Retina (tissue), 1 donor: Measurements from ENCODE around the gene CPN1.
A peak's percentile ranks its signal among the peaks of the same experiment; 100 is the strongest.
"Not testable (repeated sequence)": the region's sequence is repeated elsewhere in the genome, so short reads cannot be mapped to it uniquely, and the experiment has no call there.

Source experiments
- DNase-seq: peaks from one replicate; pipeline ENCODE4 v3.0.0-alpha.2; 2016

CPN1 gene

DNA sequence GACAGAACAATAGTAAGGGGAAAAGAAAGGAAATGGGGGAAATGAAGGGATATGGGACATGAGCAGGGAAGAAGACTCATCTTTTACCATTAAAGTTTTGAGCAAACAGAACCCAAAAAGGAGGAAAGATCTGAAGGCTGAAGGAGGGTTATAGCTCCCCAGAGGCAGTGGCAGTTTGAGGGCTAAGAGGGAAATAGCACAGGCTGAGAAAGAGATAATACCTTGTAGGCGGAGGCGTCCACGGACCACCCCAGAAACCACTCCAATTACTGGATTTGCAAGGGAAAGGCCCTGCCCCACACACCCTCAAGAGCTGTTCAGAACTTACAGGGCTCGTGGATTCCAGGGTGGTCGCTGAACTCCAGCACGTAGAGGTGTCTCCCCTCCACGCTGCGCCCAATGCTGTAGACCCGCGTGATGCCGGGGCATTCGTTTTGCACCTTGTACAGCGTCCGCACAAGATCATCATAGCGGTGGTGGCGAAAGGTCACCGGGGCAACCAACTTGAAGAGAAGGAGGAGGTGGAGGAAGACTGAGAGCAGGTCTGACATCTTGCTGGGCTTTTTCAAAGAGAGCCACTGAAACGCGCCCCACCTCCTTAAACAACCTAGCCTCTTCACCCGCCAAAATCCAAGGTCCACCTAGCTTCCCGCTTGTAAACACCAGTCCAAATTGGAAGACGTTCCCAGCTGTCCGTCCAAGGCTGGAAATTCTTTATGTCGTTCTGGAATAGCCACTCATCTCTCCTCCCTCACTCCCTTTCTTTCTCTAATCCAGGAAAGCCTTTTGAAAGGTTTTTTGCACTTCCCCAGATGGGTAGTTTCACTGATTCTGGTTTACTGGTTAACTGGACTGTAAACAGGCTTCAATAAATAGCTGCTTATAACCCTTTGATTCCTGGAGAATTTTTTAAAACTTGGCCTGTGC lies at the start of gene CPN1:
CPN1 (minus strand) TSS at position 795 of the 927 bp plus-strand sequence; CDS start at position 551, 244 bp downstream.
- no peak for DNase-seq

DNA sequence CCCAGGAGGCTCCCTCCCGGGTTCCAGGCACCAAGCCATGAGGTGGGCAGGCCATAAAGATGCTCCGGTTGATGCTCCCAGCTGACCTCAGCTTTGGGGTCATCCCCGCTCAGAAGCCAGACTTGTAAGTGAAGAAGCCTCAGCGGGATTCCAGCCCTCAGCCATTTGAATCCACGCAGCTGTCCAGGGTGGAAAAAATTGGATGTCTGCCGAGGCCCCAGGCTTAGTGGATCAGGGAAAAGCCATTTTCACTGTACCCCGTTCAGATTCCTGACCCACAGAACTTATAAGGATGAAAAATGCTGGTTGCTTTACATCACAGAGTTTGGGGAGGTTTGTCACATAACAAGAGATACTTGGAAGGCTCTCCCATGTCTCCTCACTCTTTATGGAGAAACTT lies 49.2 kb upstream of the CPN1 start:
- DNase-seq: no peak

DNA sequence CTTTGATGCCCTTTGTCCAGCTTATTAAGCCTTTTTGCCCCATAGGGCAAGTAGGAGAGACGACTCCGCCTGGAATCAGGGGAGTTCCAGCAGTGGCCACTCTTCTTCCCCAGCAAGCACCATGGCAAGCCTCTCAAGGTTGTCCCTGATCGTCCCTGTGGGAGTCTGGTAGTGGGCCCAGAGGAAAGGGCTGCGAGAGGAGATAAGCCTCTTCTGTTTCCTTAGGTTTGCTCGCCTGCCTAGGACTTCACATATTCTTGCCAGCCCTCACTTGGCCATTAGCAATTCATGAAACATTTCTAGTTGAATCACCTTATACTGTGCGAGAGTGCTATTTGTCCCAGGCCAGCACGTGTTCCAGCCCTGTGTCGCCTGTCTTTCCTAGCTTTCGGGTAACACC lies 47.8 kb upstream of the CPN1 start:
- DNase-seq: no peak

DNA sequence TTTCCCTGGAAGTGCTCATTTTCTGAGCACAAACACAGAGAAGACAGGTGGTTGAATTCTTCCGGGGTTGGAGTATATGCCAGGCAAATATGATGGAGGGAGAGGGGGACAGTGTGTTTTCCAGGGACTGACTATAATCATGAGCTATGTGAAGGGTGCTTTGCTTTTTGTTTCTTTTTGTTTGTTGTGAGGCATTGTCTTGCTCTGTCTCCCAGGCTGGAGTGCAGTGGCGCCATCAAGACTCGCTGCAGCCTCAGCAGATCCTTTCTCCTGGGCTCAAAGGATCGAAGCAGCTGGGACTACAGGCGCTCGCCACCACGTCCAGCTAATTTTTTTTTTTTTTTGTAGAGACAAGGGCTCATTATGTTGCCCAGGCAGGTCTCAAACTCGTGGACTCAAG lies 47.3 kb upstream of the CPN1 start:
- DNase-seq: no peak

DNA sequence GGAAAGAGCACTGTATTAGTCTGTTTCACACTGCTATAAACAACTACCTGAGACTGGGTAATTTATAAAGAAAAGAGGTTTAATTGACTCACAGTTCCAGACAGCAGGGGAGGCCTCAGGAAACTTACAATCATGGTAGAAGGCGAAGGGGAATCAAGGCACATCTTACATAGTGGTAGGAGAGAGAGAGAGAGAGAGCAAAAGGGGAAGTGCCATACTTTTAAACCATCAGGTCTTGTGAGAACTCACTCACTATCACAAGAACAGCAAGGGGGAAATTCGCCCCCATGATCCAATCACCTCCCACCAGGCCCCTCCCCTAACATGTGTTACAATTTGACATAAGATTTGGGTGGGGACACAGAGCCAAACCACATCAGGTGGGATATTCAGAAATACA lies 43.7 kb upstream of the CPN1 start:
- not testable (repeated sequence) for DNase-seq

DNA sequence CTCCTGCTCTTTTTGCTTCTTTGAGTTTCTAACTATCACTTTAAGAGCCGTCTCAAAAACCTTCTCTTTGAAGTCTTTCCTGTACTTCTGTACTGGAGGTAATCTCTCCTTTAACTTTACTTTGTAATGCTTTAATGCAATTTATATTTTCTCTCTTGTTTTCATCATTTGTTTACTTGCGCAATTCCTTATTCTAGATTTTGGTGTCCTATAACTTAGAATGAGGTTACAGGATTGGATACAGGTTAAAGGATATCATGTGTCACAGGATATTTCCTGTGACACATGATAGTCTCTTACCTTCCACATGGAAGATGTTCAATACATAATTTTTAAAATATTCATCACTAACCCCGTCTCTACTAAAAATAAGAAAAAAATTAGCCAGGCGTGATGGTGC lies 42.4 kb upstream of the CPN1 start:
- no peak for DNase-seq

DNA sequence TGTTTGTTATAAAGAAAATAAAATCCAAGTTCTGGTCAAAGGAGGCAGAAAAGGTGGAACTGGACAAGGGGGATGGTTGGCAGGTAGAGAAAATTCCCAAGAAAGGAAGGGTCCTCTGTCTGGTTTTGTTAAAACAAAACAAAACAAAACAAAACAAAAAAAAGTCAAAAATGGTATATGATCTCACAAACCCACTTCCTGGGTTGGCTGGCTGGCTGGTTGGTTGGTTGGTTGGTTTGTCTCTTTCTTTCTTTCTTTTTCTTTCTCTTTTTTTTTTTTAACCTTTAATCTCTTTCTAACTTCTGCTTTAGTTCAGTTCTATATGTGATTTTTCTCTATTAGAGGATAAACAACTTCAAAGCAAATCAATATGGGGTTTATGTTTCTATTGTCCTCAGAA lies 41.1 kb upstream of the CPN1 start:
- DNase-seq: no peak

DNA sequence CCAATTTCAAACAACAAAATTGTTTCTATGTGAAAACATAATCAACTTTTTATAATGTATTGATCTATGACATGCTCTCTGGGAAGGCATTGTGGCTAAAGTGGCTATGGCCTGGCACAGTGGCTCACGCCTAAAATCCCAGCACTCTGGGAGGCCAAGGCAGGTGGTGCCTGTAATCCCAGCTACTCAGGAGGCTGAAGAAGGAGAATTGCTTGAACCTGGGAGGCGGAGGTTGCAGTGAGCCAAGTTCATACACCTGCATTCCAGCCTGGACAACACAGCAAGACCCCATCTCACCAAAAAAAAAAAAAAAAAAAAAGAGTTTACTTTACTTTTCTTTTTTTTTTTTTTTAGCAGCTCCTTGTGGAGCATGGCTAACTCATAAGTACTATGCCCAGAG lies 38.9 kb upstream of the CPN1 start:
- no peak for DNase-seq

DNA sequence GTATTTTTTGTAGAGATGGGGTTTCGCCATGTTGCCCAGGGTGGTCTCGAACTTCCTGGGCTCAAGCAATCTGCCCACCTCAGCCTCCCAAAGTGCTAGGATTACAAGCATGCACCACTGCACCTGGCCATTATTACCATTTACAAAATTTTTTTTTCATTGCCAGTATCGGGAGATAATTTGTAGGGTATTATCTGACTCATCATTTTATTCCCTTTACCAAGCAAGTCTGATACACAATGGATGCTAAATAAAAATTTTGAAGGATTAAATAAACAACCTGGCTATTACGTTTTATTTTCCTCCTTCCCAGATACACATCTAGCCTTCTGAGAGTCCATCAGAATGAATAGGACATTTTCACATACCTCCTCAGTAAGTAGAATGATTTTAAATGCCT lies 38.1 kb upstream of the CPN1 start:
- no peak for DNase-seq

DNA sequence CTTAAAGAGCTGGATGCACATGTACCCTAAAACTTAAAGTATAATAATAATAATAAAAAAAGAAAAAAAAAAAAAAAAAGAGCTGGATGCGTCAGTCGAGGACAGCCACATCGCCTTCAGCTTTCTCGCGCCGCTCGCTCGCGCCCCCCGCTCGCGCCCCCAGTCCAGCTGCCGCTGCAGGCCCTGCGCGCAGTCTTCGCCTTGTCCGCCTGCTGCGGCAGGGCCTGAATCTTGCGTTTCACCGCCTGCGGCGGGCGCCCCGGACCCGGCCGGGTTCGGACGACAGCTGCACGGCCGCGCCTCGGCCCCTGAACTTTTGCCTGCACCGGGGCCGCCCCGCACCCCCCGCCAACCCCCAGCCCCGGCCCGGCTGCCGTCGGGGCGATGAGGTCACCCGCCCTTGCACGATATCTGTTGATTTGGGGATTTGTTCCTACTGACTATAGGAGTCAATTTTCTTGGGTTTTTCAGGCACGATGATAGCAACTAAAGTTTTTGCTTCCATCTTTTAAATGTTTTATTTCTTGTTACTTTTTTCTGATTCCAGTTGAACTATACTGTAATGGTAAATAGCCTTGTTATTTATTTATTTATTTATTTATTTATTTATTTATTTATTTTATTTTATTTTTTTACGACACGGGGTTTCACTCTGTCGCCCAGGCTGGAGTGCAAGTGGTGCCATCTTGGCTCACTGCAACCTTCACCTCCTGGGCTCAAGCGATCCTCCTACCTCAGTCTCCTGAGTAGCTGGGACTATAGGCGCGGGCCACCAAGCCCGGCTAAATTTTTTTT lies 33.5 kb upstream of the CPN1 start:
- peak; percentile 54 for DNase-seq

DNA sequence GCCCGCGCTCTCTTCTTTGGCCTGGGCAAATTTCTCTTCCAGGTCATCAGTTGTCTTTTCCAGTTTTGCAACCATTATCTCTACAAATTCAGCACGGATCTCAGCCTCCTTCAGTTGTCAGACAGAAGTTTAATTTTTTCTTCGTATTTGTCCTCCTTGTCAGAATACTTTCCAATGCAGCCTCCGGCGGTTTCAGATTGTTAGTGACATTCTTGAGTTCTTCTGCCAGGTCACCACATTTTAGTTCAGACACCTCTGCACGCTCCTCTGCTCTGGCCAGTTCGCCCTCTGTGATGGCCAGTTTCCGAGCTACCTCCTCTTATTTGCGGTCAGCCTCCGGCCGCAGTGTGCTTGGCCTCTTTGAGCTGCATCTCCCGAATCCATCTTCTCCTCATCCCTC lies 32.8 kb upstream of the CPN1 start:
- no peak for DNase-seq

DNA sequence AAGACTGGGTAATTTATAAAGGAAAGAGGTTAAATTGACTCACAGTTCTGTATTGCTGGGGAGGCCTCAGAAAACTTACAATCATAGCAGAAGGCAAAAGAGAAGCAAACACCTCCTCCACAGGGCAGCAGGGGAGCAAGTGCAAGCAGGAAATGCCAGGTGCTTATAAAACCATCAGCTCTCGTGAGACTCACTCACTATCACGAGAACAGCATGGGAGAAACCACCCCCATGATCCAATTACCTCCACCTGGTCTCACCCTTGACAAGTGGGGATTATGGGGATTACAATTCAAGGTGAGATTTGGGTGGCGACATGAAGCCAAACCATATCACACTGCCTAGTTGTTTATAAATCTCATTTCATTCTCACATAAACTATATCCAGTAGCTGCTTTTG lies 28.0 kb upstream of the CPN1 start:
- DNase-seq: no peak

DNA sequence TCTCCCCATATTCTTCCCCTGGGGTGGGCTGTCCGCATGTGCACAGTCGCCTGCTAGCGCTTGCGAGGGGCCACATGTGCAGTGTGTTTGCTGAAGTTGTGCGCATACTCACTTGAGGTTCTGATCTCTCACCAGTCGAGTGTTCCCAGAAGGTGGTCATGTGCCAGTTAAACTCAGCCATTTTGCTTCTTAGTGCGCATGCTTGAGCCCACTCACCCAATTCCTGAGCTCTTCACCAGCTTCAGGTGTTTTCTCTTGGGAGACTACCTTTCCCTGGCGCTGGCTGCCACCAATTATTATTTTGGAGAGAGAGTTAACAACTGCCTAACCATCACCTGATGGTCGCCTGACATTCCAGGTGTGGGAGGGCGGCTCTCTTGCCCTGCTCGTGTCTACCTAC lies 25.2 kb upstream of the CPN1 start:
- DNase-seq: no peak

DNA sequence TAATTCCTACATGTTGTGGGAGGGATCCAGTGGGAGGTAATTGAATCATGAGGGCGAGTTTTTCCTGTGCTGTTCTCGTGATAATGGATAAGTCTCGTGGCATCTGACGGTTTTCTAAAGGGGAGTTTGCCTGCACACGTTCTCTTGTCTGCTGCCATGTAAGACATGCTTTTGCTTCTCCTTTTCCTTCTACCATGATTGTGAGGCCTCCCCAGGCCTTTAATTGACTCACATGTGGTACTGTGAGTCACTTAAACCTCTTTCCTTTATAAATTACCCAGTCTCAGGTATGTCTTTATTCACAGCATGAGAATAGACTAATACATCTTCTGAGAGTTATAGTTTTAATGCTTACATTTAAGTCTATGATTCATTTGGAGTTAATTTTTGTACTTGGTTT lies 22.6 kb upstream of the CPN1 start:
- no peak for DNase-seq

DNA sequence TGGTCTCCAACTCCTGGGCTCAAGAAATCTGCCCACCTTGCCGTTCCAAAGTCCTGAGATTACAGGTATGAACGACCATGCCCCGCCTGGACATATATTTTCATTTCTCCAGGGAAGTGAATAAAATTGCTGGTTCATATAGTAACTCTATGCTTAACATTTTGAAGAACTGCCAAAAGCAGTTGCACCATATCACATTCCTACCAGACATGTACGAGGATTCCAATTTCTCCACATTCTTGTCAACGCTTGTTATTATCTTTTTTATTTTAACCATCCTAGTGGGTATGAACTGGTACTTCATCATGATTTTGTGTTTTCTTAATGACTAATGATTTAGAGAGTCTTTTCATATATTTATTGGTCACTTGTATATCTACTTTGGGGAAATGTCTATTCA lies 21.9 kb upstream of the CPN1 start:
- no peak for DNase-seq

DNA sequence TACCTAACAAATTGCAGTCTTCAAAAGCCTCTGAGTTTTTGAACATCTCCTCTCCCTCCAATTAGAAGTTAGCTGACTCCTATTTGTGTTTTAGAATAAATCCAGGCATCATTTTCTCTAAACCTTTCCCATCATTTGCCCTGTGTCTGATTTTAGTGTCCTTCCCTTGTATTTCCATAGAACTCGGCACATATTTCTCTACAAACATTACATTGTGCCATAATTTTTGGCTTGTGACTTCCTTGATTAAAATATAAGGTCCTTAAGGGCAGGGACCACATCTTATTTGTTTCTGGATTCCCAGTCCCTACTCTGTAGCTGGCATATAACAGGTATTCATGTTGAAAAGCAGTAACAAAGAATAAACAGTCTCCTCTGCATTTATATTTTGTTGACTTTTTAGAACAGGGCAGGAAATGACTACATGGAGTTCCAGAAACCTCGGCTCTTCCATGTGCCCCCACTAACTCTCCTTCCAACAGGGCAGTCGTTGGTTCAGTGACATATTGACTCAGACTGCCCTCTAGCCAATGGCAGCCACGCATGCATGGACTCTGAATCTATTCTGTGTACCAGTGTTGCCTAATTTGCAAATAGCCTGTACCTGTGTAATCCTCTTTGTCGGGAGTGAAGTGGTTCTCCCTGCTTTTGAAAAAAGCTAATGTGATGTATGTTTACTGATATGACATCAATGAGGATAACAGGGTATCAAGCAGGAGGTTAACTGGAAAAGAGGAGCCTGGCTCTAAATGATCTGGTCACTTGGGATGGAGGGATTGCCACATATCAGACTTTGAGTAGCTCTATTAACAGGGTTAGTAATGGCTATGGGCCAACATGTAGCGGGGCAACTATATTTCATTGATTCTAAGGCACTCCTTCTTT lies 19.8 kb upstream of the CPN1 start:
- DNase-seq: no peak

DNA sequence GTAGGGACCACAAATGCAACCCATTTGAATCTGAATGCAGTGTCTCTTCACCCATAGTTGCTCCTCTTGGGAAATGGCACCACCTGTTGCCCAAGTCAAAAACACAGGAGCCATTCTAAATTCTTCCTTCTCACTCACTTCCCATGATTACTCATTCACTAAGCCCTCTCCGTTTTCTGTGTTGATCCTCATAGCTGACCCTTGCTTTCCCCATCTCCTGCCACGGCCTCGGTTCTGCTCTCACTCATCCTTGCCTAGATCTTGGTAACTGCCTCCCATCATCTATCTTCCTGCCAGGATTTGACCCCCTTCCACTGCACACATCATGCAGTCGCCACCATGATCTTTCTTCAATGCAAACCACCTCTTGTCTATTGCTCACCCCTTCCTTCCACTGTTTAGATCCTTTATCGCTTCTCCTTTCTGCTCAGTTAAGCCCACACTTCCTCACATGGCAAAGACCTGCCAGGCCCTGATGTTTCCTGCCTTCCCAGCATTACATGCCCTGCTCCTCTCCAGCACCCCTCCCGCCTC lies 19.0 kb upstream of the CPN1 start:
- DNase-seq: no peak

DNA sequence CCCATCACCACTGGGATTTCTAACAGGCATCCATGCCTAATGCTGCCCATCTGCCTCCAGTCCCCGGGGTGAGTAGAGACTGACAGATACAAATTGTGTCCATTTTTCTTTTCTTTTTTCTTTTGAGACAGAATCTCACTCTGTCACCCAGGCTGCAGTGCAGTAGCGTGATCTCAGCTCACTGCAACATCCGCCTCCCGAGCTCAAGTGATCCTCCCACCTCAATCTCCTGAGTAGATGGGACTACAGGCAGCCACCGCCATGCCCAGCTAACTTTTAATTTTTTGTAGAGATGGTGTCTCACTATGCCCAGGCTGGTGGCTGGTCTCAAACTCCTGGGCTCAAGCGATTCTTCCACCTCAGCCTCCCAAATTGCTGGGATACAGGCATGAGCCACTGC lies 7.6 kb upstream of the CPN1 start:
- DNase-seq: no peak

DNA sequence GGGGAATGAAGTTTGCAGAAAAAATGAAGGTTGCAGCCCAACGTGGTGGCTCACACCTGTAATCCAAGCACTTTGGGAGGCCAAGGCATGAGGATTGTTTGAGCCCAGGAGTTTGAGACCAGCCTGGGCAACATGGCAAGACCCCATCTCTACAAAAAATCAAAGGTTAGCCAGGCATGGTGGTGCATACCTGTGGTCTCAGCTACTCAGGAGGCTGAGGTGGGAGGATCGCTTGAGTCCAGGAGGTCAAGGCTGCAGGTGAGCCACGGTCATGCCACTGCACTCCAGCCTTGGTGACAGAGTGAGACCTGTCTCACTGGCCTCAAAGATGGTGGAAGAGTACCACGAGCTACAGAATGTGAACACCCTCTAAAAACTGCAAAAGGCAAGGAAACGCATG lies 5.0 kb upstream of the CPN1 start:
- not testable (repeated sequence) for DNase-seq

DNA sequence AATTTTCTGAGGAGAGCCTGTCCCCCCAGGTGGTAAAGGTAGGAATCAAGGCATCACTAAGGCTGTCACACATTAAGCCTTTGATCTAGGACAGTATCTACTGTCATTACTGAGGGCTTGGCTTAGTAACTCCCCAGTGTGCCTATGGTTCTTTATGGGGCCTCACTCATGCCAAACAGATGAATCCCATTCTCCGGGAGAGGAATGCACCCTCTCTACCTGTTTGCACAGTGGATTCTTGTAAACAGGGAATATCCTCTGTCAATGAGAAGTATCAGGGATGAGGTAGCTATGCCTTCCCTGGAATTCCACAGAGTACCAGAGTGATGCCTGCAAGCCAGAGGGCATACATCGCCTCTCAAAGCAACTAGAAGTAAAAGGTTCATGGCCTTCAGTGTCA lies 3.9 kb upstream of the CPN1 start:
- no peak for DNase-seq

DNA sequence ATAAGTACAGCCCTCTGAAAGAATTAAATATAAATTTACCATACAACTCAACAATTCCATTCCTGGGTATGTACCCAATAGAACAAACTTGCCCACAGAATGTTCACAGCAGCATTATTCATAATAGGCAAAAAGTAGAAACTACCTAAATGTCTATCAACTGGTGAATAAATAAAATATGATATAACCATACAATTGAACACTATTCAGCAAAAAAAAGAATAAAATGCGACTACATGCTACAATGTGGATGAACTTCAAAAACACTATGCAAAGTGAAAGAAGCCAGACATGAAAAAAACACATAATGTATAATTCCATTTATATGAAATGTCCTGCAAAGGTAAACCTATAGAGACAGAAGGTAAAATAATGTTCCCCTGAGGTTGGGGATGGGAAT lies 2.0 kb upstream of the CPN1 start:
- no peak for DNase-seq

DNA sequence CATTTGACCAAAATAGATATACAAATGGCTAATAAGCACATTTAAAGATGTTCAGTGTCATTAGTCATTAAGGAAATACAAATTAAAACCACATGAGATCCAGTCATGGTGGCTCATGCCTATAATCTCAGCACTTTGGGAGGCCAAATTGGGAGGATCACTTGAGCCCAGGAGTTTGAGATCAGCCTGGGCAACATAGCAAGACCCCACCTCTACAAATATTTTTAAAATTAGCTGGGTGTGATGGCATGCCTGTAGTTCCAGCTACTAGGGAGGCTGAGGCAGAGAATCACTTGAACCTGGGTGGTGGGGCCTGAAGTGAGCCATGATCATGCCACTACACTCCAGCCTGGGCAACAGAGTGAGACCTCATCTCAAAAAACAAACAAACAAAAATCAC lies 607 bp upstream of the CPN1 start:
- DNase-seq: not testable (repeated sequence)

DNA sequence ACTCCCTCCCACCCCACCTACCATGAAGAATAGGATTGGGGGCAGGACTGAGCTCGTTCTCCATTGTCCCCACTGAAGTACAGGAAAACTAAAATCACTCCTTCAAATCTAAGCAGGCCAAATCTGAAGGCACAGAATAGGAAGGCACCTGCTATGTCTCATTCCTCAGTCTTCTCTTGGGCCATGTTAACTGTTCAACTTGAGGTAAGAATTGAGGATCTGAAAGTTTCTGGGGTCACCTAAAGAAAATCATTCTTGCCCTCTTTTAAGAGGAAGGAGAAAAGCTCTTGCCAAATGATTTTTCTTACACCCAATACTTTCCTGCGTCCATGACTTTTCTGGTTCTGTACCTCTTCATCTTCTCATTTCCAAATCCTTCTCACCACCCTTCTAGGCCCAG lies 4.9 kb downstream of the CPN1 start:
- DNase-seq: no peak
